ENCODE results near the gene CAMSAP3.

- TF ChIP-seq, protein P1, sequence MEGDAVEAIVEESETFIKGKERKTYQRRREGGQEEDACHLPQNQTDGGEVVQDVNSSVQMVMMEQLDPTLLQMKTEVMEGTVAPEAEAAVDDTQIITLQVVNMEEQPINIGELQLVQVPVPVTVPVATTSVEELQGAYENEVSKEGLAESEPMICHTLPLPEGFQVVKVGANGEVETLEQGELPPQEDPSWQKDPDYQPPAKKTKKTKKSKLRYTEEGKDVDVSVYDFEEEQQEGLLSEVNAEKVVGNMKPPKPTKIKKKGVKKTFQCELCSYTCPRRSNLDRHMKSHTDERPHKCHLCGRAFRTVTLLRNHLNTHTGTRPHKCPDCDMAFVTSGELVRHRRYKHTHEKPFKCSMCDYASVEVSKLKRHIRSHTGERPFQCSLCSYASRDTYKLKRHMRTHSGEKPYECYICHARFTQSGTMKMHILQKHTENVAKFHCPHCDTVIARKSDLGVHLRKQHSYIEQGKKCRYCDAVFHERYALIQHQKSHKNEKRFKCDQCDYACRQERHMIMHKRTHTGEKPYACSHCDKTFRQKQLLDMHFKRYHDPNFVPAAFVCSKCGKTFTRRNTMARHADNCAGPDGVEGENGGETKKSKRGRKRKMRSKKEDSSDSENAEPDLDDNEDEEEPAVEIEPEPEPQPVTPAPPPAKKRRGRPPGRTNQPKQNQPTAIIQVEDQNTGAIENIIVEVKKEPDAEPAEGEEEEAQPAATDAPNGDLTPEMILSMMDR (IDR thresholded peaks at IDR 0.05 in 4 of 5, conservative IDR thresholded peaks at IDR 0.05 in 1 of 5) = no peak
- no peak for TF ChIP-seq POLR2A (IDR thresholded peaks at IDR 0.05)
Measured at GRCh38 chr19:7610491-7611240, 15.0 kb downstream of the CAMSAP3 start.

Measured in gastrocnemius medialis (tissue), 4 donors.